Transverse colon (tissue), 3 donors: ENCODE data around the gene NAA38.
"Not testable (repeated sequence)": the region's sequence is repeated elsewhere in the genome, so short reads cannot be mapped to it uniquely, and the experiment has no call there.

ENCODE experiments used
- CTCF ChIP-seq, 5 experiments: fragments of 200-600 bp in 3 of 5; fragments of 450-650 bp in 2 of 5; sonication (generic) in 3 of 5; IDR thresholded peaks; 1 replicate in 2 of 5; 2 replicates in 3 of 5; pipeline ENCODE4 v1.5.1; 2016 to 2017; ENCODE audit warnings: antibody characterized with exemption in 5 of 5, inconsistent platforms in 3 of 5, mild to moderate bottlenecking in 2 of 5, moderate library complexity in 1 of 5
- EP300 ChIP-seq: sonication (generic); formaldehyde crosslinking; IDR thresholded peaks from one replicate; pipeline ENCODE4 v1.6.1; 2017; ENCODE audit warnings: antibody characterized with exemption, low read depth

- TF ChIP-seq CTCF (IDR thresholded peaks at IDR 0.05); EP300: not testable (repeated sequence)
Measured at GRCh38 chr17:7864384-7864783, 7.0 kb upstream of the NAA38 start.
